Panc1 (cell line): ENCODE measurements around the gene DYRK1A. TPM values are rescaled to one million over a fixed set of nuclear protein-coding genes. Genes with fewer than 3 reads are reported as not detected.

Experiments
- ATAC-seq: fragments of 200-7000 bp; cut with Tn5 transposase; 2 replicates; pipeline ENCODE4 v1.9.1; 2020; ENCODE audit warnings: mild to moderate bottlenecking, moderate library complexity
- BruUV-seq: library from RNA; stranded (reverse); fragments of 400-500 nt; replicated peaks from 2 replicates; lab custom pipeline; 2021; lab: Mats Ljungman, UMichigan
- CTCF ChIA-PET: fragments of 300-600 bp; sonication (Branson Sonifier 250); formaldehyde crosslinking; loops from one replicate; lab custom pipeline; 2022; ENCODE audit warnings: antibody characterized with exemption; lab: Charles Lee
- POLR2A ChIA-PET: fragments of 300-600 bp; sonication (Branson Sonifier 250); formaldehyde crosslinking; loops from one replicate; lab custom pipeline; 2022; ENCODE audit warnings: antibody characterized with exemption; lab: Charles Lee
- DNase-seq: peaks from one replicate; pipeline ENCODE4 v3.0.0-alpha.2; 2010; ENCODE audit warnings: low read depth, low spot score
- H3K27ac ChIP-seq: 2 replicates; pipeline ENCODE4 v1.5.1; 2011; ENCODE audit warnings: mild to moderate bottlenecking, low read length, inconsistent platforms
- H3K27me3 ChIP-seq: fragments of 200-500 bp; sonication (Bioruptor generic); 2 replicates; pipeline ENCODE4 v1.6.0; 2014; ENCODE audit warnings: low read length, inconsistent platforms; ENCODE audit not compliant: control insufficient read depth, insufficient read depth
- H3K36me3 ChIP-seq: fragments of 200-500 bp; sonication (Bioruptor generic); 2 replicates; pipeline ENCODE4 v1.5.1; 2014; ENCODE audit warnings: inconsistent platforms, mild to moderate bottlenecking, low read length, moderate library complexity; ENCODE audit not compliant: control insufficient read depth, insufficient read depth
- H3K4me1 ChIP-seq: 2 replicates; pipeline ENCODE4 v1.5.1; 2011; ENCODE audit warnings: inconsistent platforms, mild to moderate bottlenecking, low read length, moderate library complexity; ENCODE audit not compliant: control insufficient read depth, insufficient read depth
- H3K4me3 ChIP-seq, 2 experiments: 2 replicates each; pipeline ENCODE4 v1.5.1; 2011 to 2012; ENCODE audit warnings: low read depth in 2 of 2, low read length in 2 of 2, mild to moderate bottlenecking in 2 of 2, inconsistent platforms in 1 of 2, moderate library complexity in 1 of 2
- H3K9me3 ChIP-seq: fragments of 200-500 bp; sonication (Bioruptor generic); 2 replicates; pipeline ENCODE4 v1.5.1; 2014; ENCODE audit warnings: low read depth, mild to moderate bottlenecking, inconsistent platforms, low read length, moderate library complexity; ENCODE audit not compliant: control insufficient read depth, insufficient read depth
- CTCF ChIP-seq: fragments of 450-650 bp; IDR thresholded peaks from 2 replicates; pipeline ENCODE4 v1.5.1; 2017; ENCODE audit warnings: mild to moderate bottlenecking
- POLR2AphosphoS5 ChIP-seq: IDR thresholded peaks from 2 replicates; pipeline ENCODE4 v1.6.1; 2012; ENCODE audit warnings: mild to moderate bottlenecking, low read depth, low read length, moderate library complexity
- REST ChIP-seq, 2 experiments: IDR thresholded peaks; 2 replicates each; pipeline ENCODE4 v1.6.1; 2011 to 2012; ENCODE audit warnings: low read depth in 2 of 2, control low read depth in 1 of 2, low read length in 1 of 2, mild to moderate bottlenecking in 1 of 2, moderate library complexity in 1 of 2; ENCODE audit not compliant: insufficient read depth in 1 of 2
- SIN3A ChIP-seq: IDR thresholded peaks from 2 replicates; pipeline ENCODE4 v1.6.1; 2012; ENCODE audit warnings: low read depth, mild to moderate bottlenecking, low read length, moderate library complexity, borderline replicate concordance; ENCODE audit not compliant: insufficient read depth
- TCF7L2 ChIP-seq: IDR thresholded peaks from 2 replicates; pipeline ENCODE4 v1.6.1; 2011; ENCODE audit warnings: mild to moderate bottlenecking, low read depth, low read length, inconsistent platforms
- in situ Hi-C: cut with HindIII; loops from 2 replicates; pipeline ENCODE4 v1.10.0; 2016; ENCODE audit warnings: low sequenced_read_pairs, low pct_unique_long_range_greater_than_20kb
- intact Hi-C: fragments of 100-400 bp; cut with micrococcal nuclease; formaldehyde crosslinking; loops from one replicate; pipeline ENCODE4 v1.10.0; 2022; ENCODE audit not compliant: unreplicated experiment
- total RNA-seq: library from RNA; stranded (reverse); gene quantifications from one replicate; pipeline ENCODE4 v1.2.1, GENCODE V29; 2021; ENCODE audit not compliant: unreplicated experiment

Gene DYRK1A
- total RNA-seq, 1 experiment from 2014 or later: 36.1 TPM

- H3K27ac ChIP-seq: no peak overlapping the region
- TSS peak; percentile 36 for BruUV-seq
- H3K36me3 ChIP-seq: no peaks in the 10 kb centered on the region
- POLR2A ChIA-PET: no interaction called here
- in situ Hi-C loops (no loop called here), intact Hi-C loops (no loop called here)
- no peak overlapping the region for H3K4me3 ChIP-seq
- DNase-seq (no peak), ATAC-seq (no peak)
- H3K27me3 ChIP-seq: no peaks in the 10 kb centered on the region
- CTCF ChIA-PET: no interaction called here
- no peaks in the 10 kb centered on the region for H3K9me3 ChIP-seq
- TF ChIP-seq POLR2AphosphoS5 (no peak), SIN3A (no peak), TCF7L2 (no peak), REST (IDR thresholded peaks at IDR 0.05; ENCODE audit: insufficient read depth in 1 of 2, low read depth in 2 of 2, low read length in 1 of 2) (no peak), CTCF (no peak)
- H3K4me1 ChIP-seq: peaks cover 12% of the 10 kb centered on the region; the same call in 1 of the 2 replicates
These were observed 42.1 kb downstream of the DYRK1A start for GRCh38 chr21:37408464-37409193.

GRCh38 chr21:37410639-37411038, 44.1 kb downstream of the DYRK1A start:
- intact Hi-C loops (no loop called here), in situ Hi-C loops (no loop called here)
- no peak for TF ChIP-seq SIN3A
- TF ChIP-seq REST (IDR thresholded peaks at IDR 0.05; ENCODE audit: insufficient read depth in 1 of 2, low read depth in 2 of 2, low read length in 1 of 2): no peak
- TF ChIP-seq POLR2AphosphoS5: no peak
- no peak for TF ChIP-seq TCF7L2
- no peak for TF ChIP-seq CTCF
- ATAC-seq (no peak), DNase-seq (no peak)
- H3K27ac ChIP-seq: no peak overlapping the region
- H3K9me3 ChIP-seq: no peaks in the 10 kb centered on the region
- BruUV-seq: no TSS peak
- H3K4me1 ChIP-seq: peaks cover 16% of the 10 kb centered on the region
- no peaks in the 10 kb centered on the region for H3K36me3 ChIP-seq
- no peak overlapping the region for H3K4me3 ChIP-seq
- ChIA-PET CTCF (no interaction called here), POLR2A (interaction anchor here (0.6 kb wide), 1 partner anchor 47 kb away, joined by 3 read pairs; no protein-coding TSS in a partner anchor)
- no peaks in the 10 kb centered on the region for H3K27me3 ChIP-seq
